Measurements from ENCODE around the gene FMO5.

The FMO5 gene

DNA sequence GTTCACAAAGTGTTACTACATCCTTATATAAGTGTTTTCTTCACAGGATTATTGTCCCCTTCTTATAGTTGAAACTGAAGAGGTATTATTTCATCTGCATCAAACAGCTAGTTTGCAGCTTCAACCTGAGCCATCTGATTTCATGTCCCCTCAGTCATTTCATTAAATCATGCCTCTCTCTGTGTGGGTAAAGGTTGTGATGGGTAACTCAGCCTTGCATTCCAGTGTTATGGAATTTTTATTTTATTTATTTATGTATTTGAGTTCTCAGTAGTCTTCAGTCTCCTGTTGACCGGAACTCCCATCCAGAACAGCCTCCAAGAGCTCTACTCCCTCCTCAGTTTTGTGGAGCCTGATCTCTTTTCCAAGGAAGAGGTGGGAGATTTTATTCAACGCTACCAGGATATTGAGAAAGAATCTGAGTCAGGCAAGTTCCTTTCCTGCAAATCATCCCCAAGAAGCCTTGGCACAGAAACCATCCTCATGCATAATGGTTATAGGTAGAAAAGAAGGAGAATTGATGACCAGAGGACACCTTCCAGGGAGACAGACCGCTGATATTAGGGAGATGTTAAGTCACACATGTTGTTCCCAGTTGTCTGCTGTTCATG lies 39.1 kb upstream of the FMO5 start:
- TF ChIP-seq, protein P1, sequence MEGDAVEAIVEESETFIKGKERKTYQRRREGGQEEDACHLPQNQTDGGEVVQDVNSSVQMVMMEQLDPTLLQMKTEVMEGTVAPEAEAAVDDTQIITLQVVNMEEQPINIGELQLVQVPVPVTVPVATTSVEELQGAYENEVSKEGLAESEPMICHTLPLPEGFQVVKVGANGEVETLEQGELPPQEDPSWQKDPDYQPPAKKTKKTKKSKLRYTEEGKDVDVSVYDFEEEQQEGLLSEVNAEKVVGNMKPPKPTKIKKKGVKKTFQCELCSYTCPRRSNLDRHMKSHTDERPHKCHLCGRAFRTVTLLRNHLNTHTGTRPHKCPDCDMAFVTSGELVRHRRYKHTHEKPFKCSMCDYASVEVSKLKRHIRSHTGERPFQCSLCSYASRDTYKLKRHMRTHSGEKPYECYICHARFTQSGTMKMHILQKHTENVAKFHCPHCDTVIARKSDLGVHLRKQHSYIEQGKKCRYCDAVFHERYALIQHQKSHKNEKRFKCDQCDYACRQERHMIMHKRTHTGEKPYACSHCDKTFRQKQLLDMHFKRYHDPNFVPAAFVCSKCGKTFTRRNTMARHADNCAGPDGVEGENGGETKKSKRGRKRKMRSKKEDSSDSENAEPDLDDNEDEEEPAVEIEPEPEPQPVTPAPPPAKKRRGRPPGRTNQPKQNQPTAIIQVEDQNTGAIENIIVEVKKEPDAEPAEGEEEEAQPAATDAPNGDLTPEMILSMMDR (conservative IDR thresholded peaks at IDR 0.05), result no peak
- H3K27ac ChIP-seq, result no peak overlapping the region

DNA sequence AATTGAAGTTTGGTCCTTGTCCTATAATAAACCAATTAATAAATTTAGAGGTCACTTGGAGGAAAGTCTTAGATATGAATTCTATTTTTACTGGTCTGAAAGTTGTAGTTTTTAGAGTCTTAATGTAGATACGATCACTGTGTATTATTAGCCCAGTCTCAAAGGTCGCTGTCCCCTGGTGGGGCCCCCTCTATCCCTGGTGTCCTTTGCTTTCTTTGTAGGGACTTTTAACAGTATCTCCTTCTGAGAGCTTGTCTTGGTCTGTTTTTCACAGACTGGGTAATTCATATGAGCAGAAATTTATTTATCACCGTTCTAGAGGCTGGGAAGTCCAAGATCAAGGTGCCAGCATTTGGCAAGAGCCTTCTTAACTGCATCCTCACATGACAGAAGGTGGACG lies 35.8 kb upstream of the FMO5 start:
- TF ChIP-seq, protein P1 (conservative IDR thresholded peaks at IDR 0.05), result no peak

DNA sequence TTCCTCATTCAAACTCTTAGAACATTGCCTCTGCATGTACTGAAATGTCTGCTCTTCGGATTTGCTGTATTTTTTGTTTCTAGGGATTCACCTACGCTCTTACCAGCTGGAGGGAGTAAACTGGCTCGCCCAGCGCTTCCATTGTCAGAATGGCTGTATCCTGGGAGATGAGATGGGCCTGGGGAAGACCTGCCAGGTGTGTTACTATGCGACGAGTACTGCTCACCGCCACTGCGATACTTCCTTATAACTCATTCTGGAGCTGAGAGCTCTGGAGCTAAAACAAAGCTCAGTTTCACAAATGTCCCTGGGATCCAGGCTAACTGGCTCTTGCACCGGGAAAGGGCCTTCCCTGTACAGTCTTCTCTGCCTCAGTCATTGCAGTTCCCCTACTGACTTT lies 27.4 kb upstream of the FMO5 start:
- H3K27ac ChIP-seq, result no peak overlapping the region
- TF ChIP-seq, protein P1 (conservative IDR thresholded peaks at IDR 0.05), result no peak

More for the DNA sequence above, 35.8 kb upstream of the FMO5 start:
- H3K27ac ChIP-seq, result no peak overlapping the region

DNA sequence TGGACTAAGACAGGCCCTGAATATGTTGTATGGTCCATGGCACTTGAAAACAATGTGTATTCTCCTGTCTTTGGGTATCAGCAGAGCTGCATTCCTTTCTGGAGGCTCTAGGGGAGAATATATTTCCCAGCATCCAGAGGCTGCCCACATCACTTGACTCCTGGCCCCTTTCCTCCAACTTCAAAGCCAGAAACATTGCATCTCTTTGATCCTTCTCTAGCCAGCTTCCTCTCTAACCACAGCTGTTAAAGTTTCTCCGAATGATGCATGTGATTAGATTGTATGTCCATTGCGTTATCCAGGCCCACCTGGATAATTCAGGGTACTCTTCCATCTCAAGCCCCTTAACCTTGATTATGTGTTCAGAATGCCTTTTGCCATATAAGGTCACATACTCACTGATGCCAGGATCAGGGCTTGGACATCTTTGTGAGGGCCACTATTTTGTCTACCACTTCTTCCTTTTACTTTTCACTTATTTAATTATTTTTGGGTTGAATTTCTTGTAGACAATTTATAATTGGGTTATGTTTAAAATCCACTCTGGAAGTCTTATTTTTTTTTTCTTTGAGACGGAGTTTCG lies 22.6 kb upstream of the FMO5 start:
- H3K27ac ChIP-seq, result no peak overlapping the region
- TF ChIP-seq, protein P1 (conservative IDR thresholded peaks at IDR 0.05), result no peak

DNA sequence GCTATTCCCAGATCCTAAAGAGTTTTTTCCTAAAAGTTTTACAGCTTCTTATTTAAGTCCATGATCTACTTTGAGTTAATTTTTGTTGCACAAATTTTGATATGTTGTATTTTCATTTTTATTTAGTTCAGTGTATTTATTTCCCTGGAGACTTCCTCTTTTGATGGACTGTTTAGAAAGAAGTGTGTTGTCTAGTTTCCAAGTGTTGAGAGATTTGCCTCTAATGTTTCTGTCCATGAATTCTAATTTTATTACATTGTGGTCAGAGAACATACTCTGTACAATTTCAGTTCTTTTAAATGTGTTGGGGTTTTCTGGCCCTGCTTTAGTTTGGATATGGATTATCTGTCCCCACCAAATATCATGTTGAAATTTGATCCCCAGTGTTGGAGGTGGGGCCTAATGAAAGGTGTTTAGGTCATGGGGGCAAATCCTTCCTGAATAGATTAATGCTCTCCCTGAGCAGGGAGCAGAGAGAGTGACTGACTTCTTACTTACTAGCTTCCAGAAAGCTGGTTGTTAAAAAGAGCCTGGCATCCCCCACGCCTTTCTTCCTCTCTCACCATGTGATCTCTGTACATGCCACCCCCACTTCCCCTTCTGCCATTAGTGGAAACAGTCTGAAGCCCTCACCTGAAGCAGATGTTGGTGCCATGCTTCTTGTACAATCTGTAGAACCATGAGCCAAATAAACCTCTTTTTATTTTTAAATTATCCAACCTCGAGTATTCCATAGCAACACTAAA lies 21.9 kb upstream of the FMO5 start:
- TF ChIP-seq, protein P1 (conservative IDR thresholded peaks at IDR 0.05), result no peak
- H3K27ac ChIP-seq, result no peak overlapping the region

DNA sequence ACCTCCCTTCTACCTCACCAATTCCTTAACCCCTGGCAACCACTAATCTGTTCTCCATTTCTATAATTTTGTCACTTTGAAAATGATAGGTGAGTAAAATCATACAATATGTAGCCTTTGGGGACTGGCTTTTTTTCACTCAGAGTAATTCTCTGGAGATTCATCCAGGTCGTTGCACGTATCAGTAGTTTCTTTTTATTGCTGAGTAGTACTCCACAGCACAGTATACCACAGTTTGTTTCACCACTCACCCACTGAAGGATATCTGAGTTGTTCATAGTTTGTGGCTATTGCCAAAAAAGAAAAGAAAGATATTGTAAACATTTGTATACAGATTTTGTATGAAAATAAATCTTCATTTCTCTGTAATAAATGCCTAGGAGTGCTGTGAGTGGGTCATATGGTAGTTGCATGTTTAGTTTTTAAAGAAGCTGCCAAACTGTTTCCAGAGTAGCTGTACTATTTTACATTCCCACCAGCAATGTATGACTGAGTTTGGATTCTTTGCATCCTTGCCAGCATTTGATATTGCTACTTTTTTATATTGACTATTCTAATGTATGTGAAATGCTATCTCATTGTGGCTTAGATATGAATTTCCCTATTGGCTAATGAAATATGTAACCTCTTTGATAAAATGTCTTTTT lies 21.0 kb upstream of the FMO5 start:
- H3K27ac ChIP-seq, result no peak overlapping the region
- TF ChIP-seq, protein P1 (conservative IDR thresholded peaks at IDR 0.05), result no peak

DNA sequence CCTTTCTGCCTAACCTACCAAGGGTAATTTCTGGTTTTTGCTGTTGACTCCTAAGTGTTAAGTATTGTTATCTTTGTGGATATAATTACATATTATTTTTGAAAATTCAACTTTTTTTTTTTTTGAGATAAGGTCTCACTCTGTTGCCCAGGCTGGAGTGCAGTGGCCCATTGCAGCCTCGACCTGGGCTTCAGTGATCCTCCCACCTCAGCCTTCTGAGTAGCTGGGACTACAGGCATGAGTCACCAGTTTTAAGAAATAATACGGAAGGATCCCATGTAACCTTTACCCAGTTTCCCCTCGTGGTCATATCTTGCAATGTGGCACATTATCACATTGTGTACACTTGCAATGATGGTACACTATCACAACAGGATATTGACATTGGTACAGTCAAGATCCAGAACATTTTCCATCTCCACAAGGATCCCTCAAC lies 20.5 kb upstream of the FMO5 start:
- no peak overlapping the region for H3K27ac ChIP-seq
- TF ChIP-seq, protein P1 (conservative IDR thresholded peaks at IDR 0.05), result no peak

Data from VCaP (cell line).